SK-N-SH (cell line): ENCODE measurements around the gene SMC1A. TPM values are rescaled to one million over a fixed set of nuclear protein-coding genes. Genes with fewer than 3 reads are reported as not detected.

Source experiments
- CTCF ChIA-PET: fragments of 300-600, 350-600 bp; formaldehyde crosslinking; extraction: SDS; loops from one replicate; lab custom pipeline; 2021; lab: Yijun Ruan, JAX
- POLR2A ChIA-PET: fragments of 350-600 bp; sonication (Branson Sonifier 250); formaldehyde crosslinking; extraction: SDS; loops from one replicate; lab custom pipeline; 2020; ENCODE audit warnings: antibody characterized with exemption, inconsistent platforms; lab: Yijun Ruan, JAX
- DNase-seq: peaks from one replicate; pipeline ENCODE4 v3.0.0; 2012
- H2AFZ ChIP-seq: fragments of 200-600 bp; sonication (generic); 2 replicates; pipeline ENCODE4 v1.8.1; 2016; ENCODE audit warnings: antibody characterized with exemption, mild to moderate bottlenecking, low read depth
- H3F3A ChIP-seq: fragments of 200-600 bp; sonication (generic); replicated peaks from 2 replicates; pipeline ENCODE3; 2016; ENCODE audit warnings: antibody characterized with exemption, mild to moderate bottlenecking; ENCODE audit not compliant: insufficient read depth
- H3K27ac ChIP-seq, 2 experiments: fragments of 200-500 bp in 1 of 2; fragments of 200-600 bp in 1 of 2; sonication (Bioruptor generic) in 1 of 2; sonication (generic), shearing (Covaris generic) in 1 of 2; 2 replicates each; pipeline versions ENCODE4 v1.5.1 to v1.6.1; 2014 to 2016; ENCODE audit warnings: low read depth in 2 of 2, inconsistent platforms in 1 of 2, low read length in 1 of 2, mild to moderate bottlenecking in 1 of 2, mixed read lengths in 1 of 2
- H3K27me3 ChIP-seq: fragments of 200-600 bp; sonication (generic), shearing (Covaris generic); 2 replicates; pipeline ENCODE4 v1.6.1; 2016; ENCODE audit warnings: mixed run types; ENCODE audit not compliant: insufficient read depth
- H3K36me3 ChIP-seq, 2 experiments: fragments of 200-500 bp in 1 of 2; fragments of 200-600 bp in 1 of 2; sonication (Bioruptor generic) in 1 of 2; sonication (generic) in 1 of 2; replicated peaks in 1 of 2; 2 replicates each; pipeline versions ENCODE3 to v1.5.1; 2014 to 2016; ENCODE audit warnings: low read length in 1 of 2, mild to moderate bottlenecking in 1 of 2; ENCODE audit not compliant: insufficient read depth in 2 of 2, control insufficient read depth in 1 of 2
- H3K4me1 ChIP-seq, 2 experiments: fragments of 200-500 bp in 1 of 2; fragments of 200-600 bp in 1 of 2; sonication (Bioruptor generic) in 1 of 2; sonication (generic), shearing (Covaris generic) in 1 of 2; 2 replicates each; pipeline versions ENCODE4 v1.5.1 to v1.6.1; 2014 to 2016; ENCODE audit warnings: low read depth in 1 of 2, low read length in 1 of 2, mixed run types in 1 of 2; ENCODE audit not compliant: insufficient read depth in 2 of 2, control insufficient read depth in 1 of 2
- H3K4me2 ChIP-seq: fragments of 200-600 bp; sonication (generic), shearing (Covaris generic); 2 replicates; pipeline ENCODE4 v1.6.1; 2017; ENCODE audit warnings: mixed run types
- H3K4me3 ChIP-seq, 2 experiments: fragments of 200-500 bp in 1 of 2; fragments of 200-600 bp in 1 of 2; sonication (Bioruptor generic) in 1 of 2; sonication (generic), shearing (Covaris generic) in 1 of 2; 2 replicates each; pipeline versions ENCODE4 v1.5.1 to v1.8.1; 2014 to 2016; ENCODE audit warnings: low read depth in 2 of 2, inconsistent platforms in 1 of 2, low read length in 1 of 2, mild to moderate bottlenecking in 1 of 2, mixed read lengths in 1 of 2, moderate library complexity in 1 of 2
- H3K79me2 ChIP-seq: fragments of 200-600 bp; sonication (generic); 2 replicates; pipeline ENCODE4 v1.8.1; 2017; ENCODE audit warnings: mild to moderate bottlenecking; ENCODE audit not compliant: insufficient read depth
- H3K9ac ChIP-seq: fragments of 200-600 bp; sonication (generic); 2 replicates; pipeline ENCODE4 v1.6.1; 2017; ENCODE audit warnings: mixed run types
- H3K9me2 ChIP-seq: fragments of 200-600 bp; sonication (generic); 2 replicates; pipeline ENCODE4 v1.6.1; 2017; ENCODE audit warnings: mixed run types
- H3K9me3 ChIP-seq: fragments of 200-600 bp; sonication (generic); 2 replicates; pipeline ENCODE4 v1.6.1; 2017; ENCODE audit warnings: mixed run types, mild to moderate bottlenecking, moderate library complexity
- H4K20me1 ChIP-seq: fragments of 200-600 bp; sonication (generic); 2 replicates; pipeline ENCODE4 v1.6.1; 2017; ENCODE audit warnings: mild to moderate bottlenecking, mixed run types; ENCODE audit not compliant: insufficient read depth
- EP300 ChIP-seq, 2 experiments: IDR thresholded peaks; 2 replicates each; pipeline versions ENCODE4 v1.4.0 to v1.6.1; 2012; ENCODE audit warnings: borderline replicate concordance in 1 of 2, low read depth in 1 of 2, low read length in 1 of 2
- FOSL2 ChIP-seq: IDR thresholded peaks from 2 replicates; pipeline ENCODE4 v1.4.0; 2012; ENCODE audit warnings: low read depth, mild to moderate bottlenecking, moderate library complexity, borderline replicate concordance
- FOXM1 ChIP-seq: IDR thresholded peaks from 2 replicates; pipeline ENCODE4 v1.4.0; 2012; ENCODE audit warnings: low read depth, mild to moderate bottlenecking
- JUND ChIP-seq: IDR thresholded peaks from 2 replicates; pipeline ENCODE4 v1.4.0; 2012
- RAD21 ChIP-seq: IDR thresholded peaks from 2 replicates; pipeline ENCODE4 v1.6.1; 2012; ENCODE audit warnings: mild to moderate bottlenecking, low read length
- RCOR1 ChIP-seq: fragments of 150-350 bp; IDR thresholded peaks from 2 replicates; pipeline ENCODE4 v1.6.1; 2017; ENCODE audit warnings: antibody characterized with exemption, low read length
- RFX5 ChIP-seq: IDR thresholded peaks from 2 replicates; pipeline ENCODE4 v1.6.1; 2012; ENCODE audit warnings: mild to moderate bottlenecking, improper control_type of control experiment, low read length
- RXRA ChIP-seq: IDR thresholded peaks from 2 replicates; pipeline ENCODE4 v1.4.0; 2012; ENCODE audit warnings: low read depth, mild to moderate bottlenecking, borderline replicate concordance
- TEAD4 ChIP-seq: IDR thresholded peaks from 2 replicates; pipeline ENCODE4 v1.4.0; 2012; ENCODE audit warnings: mild to moderate bottlenecking, borderline replicate concordance; ENCODE audit not compliant: insufficient read depth
- YY1 ChIP-seq: IDR thresholded peaks from 2 replicates; pipeline ENCODE4 v1.4.0; 2012; ENCODE audit warnings: low read depth, mild to moderate bottlenecking
- WGBS: methylation state at CpG from one replicate; pipeline ENCODE4 v1.1.6; 2017; ENCODE audit warnings: low lambda C conversion rate; 5-methylcytosine and 5-hydroxymethylcytosine counted together
- polyA plus RNA-seq, 3 experiments: library from polyadenylated mRNA; depleted of rRNA; stranded (reverse); fragments of >200 nt; gene quantifications; 2 replicates each; pipeline ENCODE4 v1.2.3, GENCODE V29; 2012
- TF ChIP-seq, protein P1 (sequence below): fragments of 150-350 bp; IDR thresholded peaks from 2 replicates; pipeline ENCODE4 v1.6.1; 2017; ENCODE audit warnings: antibody characterized with exemption, low read length, low read depth, borderline replicate concordance
- TF ChIP-seq, protein P2 (sequence below): fragments of 150-350 bp; IDR thresholded peaks from 2 replicates; pipeline ENCODE4 v1.6.1; 2016; ENCODE audit warnings: mild to moderate bottlenecking, low read depth, low read length
- TF ChIP-seq, protein P3 (sequence below): IDR thresholded peaks from 2 replicates; pipeline ENCODE4 v1.4.0; 2012; ENCODE audit warnings: low read depth, borderline replicate concordance
- TF ChIP-seq, protein P4 (sequence below): IDR thresholded peaks from 2 replicates; pipeline ENCODE4 v1.6.1; 2012; ENCODE audit warnings: mild to moderate bottlenecking, low read depth, low read length, moderate library complexity

The SMC1A gene
- polyA plus RNA-seq, 1 of the 3 experiments (the other 2 are of a cell fraction), result 34.6 TPM

DNA sequence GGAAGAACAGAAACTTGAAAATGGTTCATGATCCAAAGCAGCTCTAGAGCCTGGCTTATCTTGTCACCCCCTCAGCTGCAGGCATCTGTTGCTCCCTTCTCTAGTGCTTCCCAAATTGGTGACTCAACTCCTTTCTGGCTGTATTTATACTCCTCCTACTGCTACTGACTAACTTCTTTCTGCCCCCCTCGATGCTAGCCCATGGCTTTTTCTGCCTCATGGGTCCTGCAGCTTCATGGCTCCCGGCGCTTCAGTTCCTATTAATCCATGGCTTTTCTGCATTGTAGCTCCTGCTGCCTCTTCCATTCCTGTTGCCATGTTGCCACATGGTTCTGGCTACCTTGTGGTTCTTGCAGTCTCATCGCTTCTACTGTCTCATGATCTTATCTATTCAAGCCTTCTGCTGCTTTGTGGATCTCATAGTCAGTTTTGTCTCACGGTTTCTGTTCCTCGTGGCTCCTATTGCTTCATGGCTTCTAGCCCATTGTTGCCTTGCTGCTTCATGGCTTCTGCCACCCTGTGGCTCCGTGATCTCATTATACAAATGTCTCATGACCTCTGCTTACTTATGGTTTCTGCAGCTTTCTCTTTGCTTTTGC is 48.1 kb downstream of the SMC1A start:
- TF ChIP-seq FOXM1 (no peak), RAD21 (no peak), RFX5 (no peak), EP300 (IDR thresholded peaks at IDR 0.05; ENCODE audit: borderline replicate concordance in 1 of 2, low read depth in 1 of 2, low read length in 1 of 2) (no peak), JUND (no peak), RXRA (no peak), FOSL2 (no peak), RCOR1 (no peak), YY1 (no peak), TEAD4 (no peak)
- TF ChIP-seq, protein P1, sequence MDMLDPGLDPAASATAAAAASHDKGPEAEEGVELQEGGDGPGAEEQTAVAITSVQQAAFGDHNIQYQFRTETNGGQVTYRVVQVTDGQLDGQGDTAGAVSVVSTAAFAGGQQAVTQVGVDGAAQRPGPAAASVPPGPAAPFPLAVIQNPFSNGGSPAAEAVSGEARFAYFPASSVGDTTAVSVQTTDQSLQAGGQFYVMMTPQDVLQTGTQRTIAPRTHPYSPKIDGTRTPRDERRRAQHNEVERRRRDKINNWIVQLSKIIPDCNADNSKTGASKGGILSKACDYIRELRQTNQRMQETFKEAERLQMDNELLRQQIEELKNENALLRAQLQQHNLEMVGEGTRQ, result no peak
- TF ChIP-seq, protein P2, sequence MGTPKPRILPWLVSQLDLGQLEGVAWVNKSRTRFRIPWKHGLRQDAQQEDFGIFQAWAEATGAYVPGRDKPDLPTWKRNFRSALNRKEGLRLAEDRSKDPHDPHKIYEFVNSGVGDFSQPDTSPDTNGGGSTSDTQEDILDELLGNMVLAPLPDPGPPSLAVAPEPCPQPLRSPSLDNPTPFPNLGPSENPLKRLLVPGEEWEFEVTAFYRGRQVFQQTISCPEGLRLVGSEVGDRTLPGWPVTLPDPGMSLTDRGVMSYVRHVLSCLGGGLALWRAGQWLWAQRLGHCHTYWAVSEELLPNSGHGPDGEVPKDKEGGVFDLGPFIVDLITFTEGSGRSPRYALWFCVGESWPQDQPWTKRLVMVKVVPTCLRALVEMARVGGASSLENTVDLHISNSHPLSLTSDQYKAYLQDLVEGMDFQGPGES, result no peak
- TF ChIP-seq, protein P3, sequence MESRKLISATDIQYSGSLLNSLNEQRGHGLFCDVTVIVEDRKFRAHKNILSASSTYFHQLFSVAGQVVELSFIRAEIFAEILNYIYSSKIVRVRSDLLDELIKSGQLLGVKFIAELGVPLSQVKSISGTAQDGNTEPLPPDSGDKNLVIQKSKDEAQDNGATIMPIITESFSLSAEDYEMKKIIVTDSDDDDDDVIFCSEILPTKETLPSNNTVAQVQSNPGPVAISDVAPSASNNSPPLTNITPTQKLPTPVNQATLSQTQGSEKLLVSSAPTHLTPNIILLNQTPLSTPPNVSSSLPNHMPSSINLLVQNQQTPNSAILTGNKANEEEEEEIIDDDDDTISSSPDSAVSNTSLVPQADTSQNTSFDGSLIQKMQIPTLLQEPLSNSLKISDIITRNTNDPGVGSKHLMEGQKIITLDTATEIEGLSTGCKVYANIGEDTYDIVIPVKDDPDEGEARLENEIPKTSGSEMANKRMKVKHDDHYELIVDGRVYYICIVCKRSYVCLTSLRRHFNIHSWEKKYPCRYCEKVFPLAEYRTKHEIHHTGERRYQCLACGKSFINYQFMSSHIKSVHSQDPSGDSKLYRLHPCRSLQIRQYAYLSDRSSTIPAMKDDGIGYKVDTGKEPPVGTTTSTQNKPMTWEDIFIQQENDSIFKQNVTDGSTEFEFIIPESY, result no peak
- TF ChIP-seq, protein P4, sequence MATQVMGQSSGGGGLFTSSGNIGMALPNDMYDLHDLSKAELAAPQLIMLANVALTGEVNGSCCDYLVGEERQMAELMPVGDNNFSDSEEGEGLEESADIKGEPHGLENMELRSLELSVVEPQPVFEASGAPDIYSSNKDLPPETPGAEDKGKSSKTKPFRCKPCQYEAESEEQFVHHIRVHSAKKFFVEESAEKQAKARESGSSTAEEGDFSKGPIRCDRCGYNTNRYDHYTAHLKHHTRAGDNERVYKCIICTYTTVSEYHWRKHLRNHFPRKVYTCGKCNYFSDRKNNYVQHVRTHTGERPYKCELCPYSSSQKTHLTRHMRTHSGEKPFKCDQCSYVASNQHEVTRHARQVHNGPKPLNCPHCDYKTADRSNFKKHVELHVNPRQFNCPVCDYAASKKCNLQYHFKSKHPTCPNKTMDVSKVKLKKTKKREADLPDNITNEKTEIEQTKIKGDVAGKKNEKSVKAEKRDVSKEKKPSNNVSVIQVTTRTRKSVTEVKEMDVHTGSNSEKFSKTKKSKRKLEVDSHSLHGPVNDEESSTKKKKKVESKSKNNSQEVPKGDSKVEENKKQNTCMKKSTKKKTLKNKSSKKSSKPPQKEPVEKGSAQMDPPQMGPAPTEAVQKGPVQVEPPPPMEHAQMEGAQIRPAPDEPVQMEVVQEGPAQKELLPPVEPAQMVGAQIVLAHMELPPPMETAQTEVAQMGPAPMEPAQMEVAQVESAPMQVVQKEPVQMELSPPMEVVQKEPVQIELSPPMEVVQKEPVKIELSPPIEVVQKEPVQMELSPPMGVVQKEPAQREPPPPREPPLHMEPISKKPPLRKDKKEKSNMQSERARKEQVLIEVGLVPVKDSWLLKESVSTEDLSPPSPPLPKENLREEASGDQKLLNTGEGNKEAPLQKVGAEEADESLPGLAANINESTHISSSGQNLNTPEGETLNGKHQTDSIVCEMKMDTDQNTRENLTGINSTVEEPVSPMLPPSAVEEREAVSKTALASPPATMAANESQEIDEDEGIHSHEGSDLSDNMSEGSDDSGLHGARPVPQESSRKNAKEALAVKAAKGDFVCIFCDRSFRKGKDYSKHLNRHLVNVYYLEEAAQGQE, result no peak
- Histone ChIP-seq H3K9me2 (no peaks in the 10 kb centered on the region), H3K4me2 (no peak overlapping the region), H3K36me3 (peaks cover 5 to 24% of the 10 kb centered on the region in 2 experiments), H3K9ac (no peak overlapping the region), H3K4me1 (no peaks in the 10 kb centered on the region), H3K27ac (no peak overlapping the region), H3K27me3 (no peaks in the 10 kb centered on the region), H2AFZ (no peak overlapping the region), H3K9me3 (no peaks in the 10 kb centered on the region), H3F3A (peaks cover 5% of the 10 kb centered on the region), H3K4me3 (no peak overlapping the region), H3K79me2 (no peaks in the 10 kb centered on the region), H4K20me1 (no peaks in the 10 kb centered on the region)
- DNase-seq, result no peak
- WGBS, result 84% methylated on average over 7 of the region's 7 CpGs
- POLR2A ChIA-PET, result no interaction called here
- CTCF ChIA-PET, result interaction anchor here (1.6 kb wide), 2 partner anchors 12 to 57 kb away, joined by 4 read pairs; no protein-coding TSS in a partner anchor
